HepG2 (cell line): ENCODE data around the gene AMD1. TPM values are rescaled to one million over a fixed set of nuclear protein-coding genes. Genes with fewer than 3 reads are reported as not detected.

Experiments
- AHDC1 ChIP-seq: sonication (generic); formaldehyde crosslinking; IDR thresholded peaks from 2 replicates; pipeline ENCODE4 v1.5.1; 2020; ENCODE audit warnings: mild to moderate bottlenecking, missing genetic modification reagents, borderline replicate concordance
- ARNTL ChIP-seq: sonication (generic); formaldehyde crosslinking; IDR thresholded peaks from 2 replicates; pipeline ENCODE4 v1.4.0; 2020; ENCODE audit warnings: mild to moderate bottlenecking, missing genetic modification reagents
- FOXJ3 ChIP-seq: sonication (generic); formaldehyde crosslinking; IDR thresholded peaks from 2 replicates; pipeline ENCODE4 v1.4.0; 2020; ENCODE audit warnings: missing genetic modification reagents, mild to moderate bottlenecking, borderline replicate concordance
- KLF15 ChIP-seq: sonication (generic); formaldehyde crosslinking; IDR thresholded peaks from 2 replicates; pipeline ENCODE4 v1.8.1; 2023; ENCODE audit warnings: borderline replicate concordance, mild to moderate bottlenecking, inconsistent platforms, missing genetic modification reagents, mixed read lengths
- KLF6 ChIP-seq: IDR thresholded peaks from 2 replicates; pipeline ENCODE4 v1.8.0; 2016; ENCODE audit warnings: missing biosample characterization, missing genetic modification reagents
- KMT2A ChIP-seq: sonication (generic); formaldehyde crosslinking; IDR thresholded peaks from 2 replicates; pipeline ENCODE4 v1.4.0; 2020; ENCODE audit warnings: missing genetic modification reagents
- MTF1 ChIP-seq: sonication (generic); formaldehyde crosslinking; IDR thresholded peaks from 2 replicates; pipeline ENCODE4 v1.5.0; 2020; ENCODE audit warnings: missing genetic modification reagents
- NFE2L1 ChIP-seq: sonication (generic); formaldehyde crosslinking; IDR thresholded peaks from 2 replicates; pipeline ENCODE4 v1.4.0; 2020; ENCODE audit warnings: missing genetic modification reagents, mild to moderate bottlenecking, borderline replicate concordance
- NFRKB ChIP-seq: fragments of 450-650 bp; IDR thresholded peaks from 2 replicates; pipeline ENCODE4 v1.6.1; 2017
- NPAS2 ChIP-seq: sonication (generic); formaldehyde crosslinking; IDR thresholded peaks from 2 replicates; pipeline ENCODE4 v1.8.0; 2022; ENCODE audit warnings: mild to moderate bottlenecking, missing genetic modification reagents, borderline replicate concordance
- RELA ChIP-seq: sonication (generic); formaldehyde crosslinking; IDR thresholded peaks from 2 replicates; pipeline ENCODE4 v1.4.0; 2020; ENCODE audit warnings: missing genetic modification reagents
- SALL1 ChIP-seq: sonication (generic); formaldehyde crosslinking; IDR thresholded peaks from 2 replicates; pipeline ENCODE4 v1.8.0; 2022; ENCODE audit warnings: mild to moderate bottlenecking, missing genetic modification reagents
- SCMH1 ChIP-seq: sonication (generic); formaldehyde crosslinking; IDR thresholded peaks from 2 replicates; pipeline ENCODE4 v1.9.0; 2021; ENCODE audit warnings: missing genetic modification reagents, mild to moderate bottlenecking, borderline replicate concordance
- SNAPC2 ChIP-seq: sonication (generic); formaldehyde crosslinking; IDR thresholded peaks from 2 replicates; pipeline ENCODE4 v1.8.1; 2022; ENCODE audit warnings: mild to moderate bottlenecking, missing genetic modification reagents
- SRY ChIP-seq: sonication (generic); formaldehyde crosslinking; IDR thresholded peaks from 2 replicates; pipeline ENCODE4 v1.8.0; 2022; ENCODE audit warnings: mild to moderate bottlenecking, missing genetic modification reagents
- ZBED4 ChIP-seq: sonication (generic); formaldehyde crosslinking; IDR thresholded peaks from 2 replicates; pipeline ENCODE4 v1.4.0; 2020; ENCODE audit warnings: missing genetic modification reagents, borderline replicate concordance
- ZBTB42 ChIP-seq: sonication (generic); formaldehyde crosslinking; IDR thresholded peaks from 2 replicates; pipeline ENCODE4 v1.5.0; 2020; ENCODE audit warnings: mild to moderate bottlenecking, missing genetic modification reagents
- ZFX ChIP-seq: sonication (generic); formaldehyde crosslinking; IDR thresholded peaks from 2 replicates; pipeline ENCODE4 v1.4.0; 2020; ENCODE audit warnings: mild to moderate bottlenecking, low read depth, missing genetic modification reagents, moderate library complexity
- ZNF24 ChIP-seq: fragments of 450-650 bp; IDR thresholded peaks from 2 replicates; pipeline ENCODE4 v1.6.1; 2017; ENCODE audit warnings: antibody characterized with exemption, mild to moderate bottlenecking
- ZNF615 ChIP-seq: sonication (generic); formaldehyde crosslinking; IDR thresholded peaks from 2 replicates; pipeline ENCODE4 v1.5.0; 2020; ENCODE audit warnings: mild to moderate bottlenecking, missing genetic modification reagents, borderline replicate concordance
- ZNF703 ChIP-seq: sonication (generic); formaldehyde crosslinking; IDR thresholded peaks from 2 replicates; pipeline ENCODE4 v1.5.1; 2020; ENCODE audit warnings: missing genetic modification reagents, mild to moderate bottlenecking, moderate library complexity, borderline replicate concordance
- polyA plus RNA-seq, 8 experiments: library from polyadenylated mRNA; depleted of rRNA in 3 of 8; stranded (reverse) in 7 of 8; unstranded in 1 of 8; fragments of >200 nt; fragmentation: Illumina TruSeq in 4 of 8; extraction: Trizol in 4 of 8; gene quantifications; 2 replicates each; pipeline versions ENCODE4 v1.2.1 to v1.2.3, GENCODE V29; 2011 to 2016; ENCODE audit warnings: low read depth in 4 of 8, missing spikeins in 1 of 8, mixed read lengths in 1 of 8; ENCODE audit not compliant: insufficient read depth in 1 of 8
- total RNA-seq, 5 experiments: library from RNA; depleted of rRNA; stranded (reverse); fragments of >200 nt; fragmentation: Illumina TruSeq; extraction: Trizol; gene quantifications; 2 replicates each; pipeline ENCODE4 v1.2.3, GENCODE V29; 2016; ENCODE audit warnings: low read depth in 1 of 5
- TF ChIP-seq, protein P1 (sequence below): sonication (generic); formaldehyde crosslinking; IDR thresholded peaks from 2 replicates; pipeline ENCODE4 v1.4.0; 2020; ENCODE audit warnings: mild to moderate bottlenecking, missing genetic modification reagents

AMD1 gene
- total and polyA plus RNA-seq, 2 of the 13 experiments (the other 11 are each of a cell fraction or from before 2014, with no cell fraction given): 108 to 123 TPM

DNA sequence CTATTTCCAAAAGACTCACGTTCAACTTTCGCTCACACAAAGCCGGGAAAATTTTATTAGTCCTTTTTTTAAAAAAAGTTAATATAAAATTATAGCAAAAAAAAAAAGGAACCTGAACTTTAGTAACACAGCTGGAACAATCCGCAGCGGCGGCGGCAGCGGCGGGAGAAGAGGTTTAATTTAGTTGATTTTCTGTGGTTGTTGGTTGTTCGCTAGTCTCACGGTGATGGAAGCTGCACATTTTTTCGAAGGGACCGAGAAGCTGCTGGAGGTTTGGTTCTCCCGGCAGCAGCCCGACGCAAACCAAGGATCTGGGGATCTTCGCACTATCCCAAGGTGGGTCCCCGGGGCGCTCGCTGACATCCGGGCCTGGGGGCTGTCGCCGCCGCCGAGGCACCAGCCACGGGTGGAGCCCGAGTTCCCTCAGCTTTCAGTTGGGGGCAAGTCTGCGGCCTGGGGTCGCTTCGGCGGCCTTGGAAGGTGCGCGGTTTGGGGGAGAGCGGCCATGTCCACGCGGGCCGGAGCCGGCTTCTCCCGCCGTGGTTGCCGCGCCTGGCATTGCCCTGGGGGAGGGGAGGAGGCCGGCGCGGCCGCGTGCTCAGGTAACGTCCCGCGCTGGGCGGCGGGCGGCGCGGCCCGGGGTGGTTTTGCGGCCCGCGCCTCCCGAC is 429 bp downstream of the AMD1 start (continued):
- no peak for TF ChIP-seq SCMH1
- TF ChIP-seq ZBTB42 (CRISPR knock-in tag): no peak
- TF ChIP-seq ZNF703 (CRISPR knock-in tag): no peak; the same call in 1 of the 2 replicates
- TF ChIP-seq FOXJ3 (CRISPR knock-in tag): no peak
- no peak for TF ChIP-seq KMT2A (CRISPR knock-in tag)
- no peak for TF ChIP-seq RELA
- peak; percentile 31; the same call in 1 of the 2 replicates for TF ChIP-seq ARNTL (CRISPR knock-in tag)
- no peak for TF ChIP-seq NFRKB
- TF ChIP-seq KLF6 (CRISPR knock-in tag): no peak
- TF ChIP-seq ZBED4 (CRISPR knock-in tag): no peak
- TF ChIP-seq SALL1 (CRISPR knock-in tag): no peak
- TF ChIP-seq, protein P1, sequence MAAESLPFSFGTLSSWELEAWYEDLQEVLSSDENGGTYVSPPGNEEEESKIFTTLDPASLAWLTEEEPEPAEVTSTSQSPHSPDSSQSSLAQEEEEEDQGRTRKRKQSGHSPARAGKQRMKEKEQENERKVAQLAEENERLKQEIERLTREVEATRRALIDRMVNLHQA (CRISPR knock-in tag): no peak
- TF ChIP-seq AHDC1 (CRISPR knock-in tag): no peak; the same call in 1 of the 2 replicates
- TF ChIP-seq MTF1: no peak
- no peak for TF ChIP-seq NFE2L1 (CRISPR knock-in tag)
- no peak for TF ChIP-seq KLF15
- TF ChIP-seq SRY (CRISPR knock-in tag): no peak
- no peak for TF ChIP-seq ZNF615 (CRISPR knock-in tag)
- no peak for TF ChIP-seq ZNF24
- TF ChIP-seq NPAS2 (CRISPR knock-in tag): no peak
- TF ChIP-seq ZFX: no peak; the same call in 1 of the 2 replicates
- no peak for TF ChIP-seq SNAPC2
